ENCODE results near the gene XRCC2. TPM values are rescaled to one million over a fixed set of nuclear protein-coding genes. Genes with fewer than 3 reads are reported as not detected.
A peak's percentile ranks its signal among the peaks of the same experiment; 100 is the strongest.

The XRCC2 gene
- total and polyA plus RNA-seq, 2 of the 4 experiments (the other 2 are of a cell fraction), result 2.2 to 3.6 TPM

DNA sequence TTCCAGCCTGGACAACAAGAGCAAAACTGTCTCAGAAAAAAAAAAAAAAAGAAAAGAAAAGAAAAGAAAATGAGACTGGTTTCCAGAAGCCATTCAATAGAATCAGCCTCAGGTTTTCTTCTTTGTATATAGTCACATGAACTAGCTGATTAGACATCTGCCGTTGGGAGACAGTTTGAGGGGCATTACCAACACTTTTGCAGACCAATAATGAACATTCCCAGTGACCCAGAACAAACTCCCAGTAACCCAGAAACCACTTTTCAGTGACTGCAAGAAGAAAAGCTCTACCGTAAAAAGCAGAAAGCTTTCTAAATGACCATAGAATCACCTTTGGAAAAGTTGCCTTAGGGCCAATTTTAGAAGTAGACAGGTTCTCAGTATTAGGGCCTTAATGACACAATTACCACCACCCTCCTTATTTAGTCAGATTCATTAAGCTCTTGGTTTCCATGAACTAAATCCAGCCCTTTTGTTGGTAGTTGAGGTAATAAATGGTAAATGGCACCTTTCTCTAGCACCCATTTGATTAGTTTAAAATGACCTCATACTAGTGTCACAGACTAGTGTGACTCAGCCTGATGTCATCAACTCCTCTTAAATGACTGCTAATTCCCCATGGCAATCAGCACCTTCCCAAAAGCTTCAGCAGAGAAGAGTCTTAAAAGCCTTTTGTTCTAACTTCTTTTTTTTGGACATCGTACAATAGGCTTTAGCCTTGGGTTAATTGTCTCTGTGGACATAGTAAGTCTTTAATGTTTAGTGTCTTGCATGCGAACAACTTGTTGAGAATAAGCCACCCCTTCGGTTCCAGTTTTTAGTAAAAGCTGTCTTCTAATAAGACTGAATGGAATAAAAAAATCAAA is 33.6 kb upstream of the XRCC2 start:
- Histone ChIP-seq H4K8ac (ENCODE audit: low read depth in 2 of 2, low read length in 2 of 2) (no peak overlapping the region), H3K56ac (ENCODE audit: extremely low read depth, insufficient read depth, low read length) (no peak overlapping the region), H3K4me1 (ENCODE audit: control insufficient read depth, insufficient read depth, low read length) (no peaks in the 10 kb centered on the region), H3K9me1 (ENCODE audit: insufficient read depth, low read length) (no peaks in the 10 kb centered on the region), H3K9ac (ENCODE audit: low read depth, low read length) (no peak overlapping the region), H2BK120ac (ENCODE audit: low read depth, low read length) (no peak overlapping the region), H3K27me3 (ENCODE audit: control insufficient read depth, insufficient read depth, low read length) (no peaks in the 10 kb centered on the region), H3K14ac (replicated peaks; ENCODE audit: low read depth, low read length) (no peak overlapping the region), H4K91ac (ENCODE audit: insufficient read depth, low read depth, low read length) (no peak overlapping the region), H3K4me3 (ENCODE audit: insufficient read depth, low read depth, low read length) (no peak overlapping the region), H3K23ac (ENCODE audit: low read depth, low read length) (no peak overlapping the region), H3K4me2 (ENCODE audit: low read depth, low read length) (no peak overlapping the region), H2BK15ac (ENCODE audit: low read depth, low read length) (no peak overlapping the region), H4K20me1 (ENCODE audit: insufficient read depth, low read length) (no peaks in the 10 kb centered on the region), H2AK9ac (replicated peaks; ENCODE audit: low read depth, low read length, poor library complexity) (no peak overlapping the region), H3K9me3 (ENCODE audit: control insufficient read depth, insufficient read depth, low read length) (peaks cover 2% of the 10 kb centered on the region), H2BK5ac (ENCODE audit: low read depth, low read length, poor library complexity, severe bottlenecking) (no peak overlapping the region), H3K4ac (ENCODE audit: low read depth, low read length) (no peak overlapping the region), H3K36me3 (ENCODE audit: control insufficient read depth, insufficient read depth, low read length) (no peaks in the 10 kb centered on the region), H2BK20ac (ENCODE audit: low read depth, low read length) (no peak overlapping the region), H3K27ac (ENCODE audit: insufficient read depth, low read length) (no peak overlapping the region), H3K18ac (ENCODE audit: low read depth, low read length) (no peak overlapping the region), H2AK5ac (ENCODE audit: low read depth, low read length) (no peak overlapping the region), H4K5ac (ENCODE audit: low read depth, low read length) (no peak overlapping the region), H3K79me1 (ENCODE audit: low read depth in 1 of 2, low read length in 2 of 2) (no peaks in the 10 kb centered on the region), H2AFZ (replicated peaks; ENCODE audit: low read length, poor library complexity) (no peak overlapping the region)
- dilution Hi-C loops (cut with HindIII; ENCODE audit: low sequenced_read_pairs, unreplicated experiment) (no loop called here), in situ Hi-C loops (cut with MboI; ENCODE audit: low sequenced_read_pairs) (no loop called here), intact Hi-C loops (cut with micrococcal nuclease) (loop anchor here (5.0 to 10.0 kb wide), 2 partner anchors 245 to 522 kb away; no protein-coding TSS in a partner anchor)
- ChIA-PET CTCF (no interaction called here), POLR2A (ENCODE audit: unreplicated experiment) (interaction anchor here (0.6 kb wide), 1 partner anchor 28 kb away, joined by 5 read pairs; no protein-coding TSS in a partner anchor)
- TF ChIP-seq FOS (IDR thresholded peaks at IDR 0.05; ENCODE audit: low read depth, low read length), result no peak
- ATAC-seq (ENCODE audit: low read depth) (no peak), DNase-seq (peak; percentile 16)
- BruUV-seq (replicated peaks), result no TSS peak
- WGBS, 2 experiments (ENCODE audit: extremely low coverage in 2 of 2, insufficient read length in 1 of 2), result no CpG with 5 or more reads among the region's 5 CpGs

All from IMR-90 (cell line).